WERI-Rb-1 (cell line): ENCODE results near the gene COX6A2.
A peak's percentile ranks its signal among the peaks of the same experiment; 100 is the strongest.

Source experiments
- DNase-seq: peaks from one replicate; pipeline ENCODE4 v3.0.0-alpha.2; 2020
- H3K27ac ChIP-seq: fragments of 250-450 bp; sonication (Bioruptor Pico); 2 replicates; pipeline ENCODE4 v1.5.1; 2020; ENCODE audit warnings: mild to moderate bottlenecking, moderate library complexity
- H3K27me3 ChIP-seq: fragments of 250-450 bp; sonication (Bioruptor Pico); 2 replicates; pipeline ENCODE4 v1.5.1; 2021; ENCODE audit warnings: mild to moderate bottlenecking, low read depth, moderate library complexity; ENCODE audit not compliant: insufficient read depth, severe bottlenecking
- H3K36me3 ChIP-seq: fragments of 250-450 bp; sonication (Bioruptor Pico); 2 replicates; pipeline ENCODE4 v1.5.1; 2020; ENCODE audit warnings: mild to moderate bottlenecking, moderate library complexity
- H3K4me3 ChIP-seq: 2 replicates; pipeline ENCODE4 v1.5.1; 2011; ENCODE audit warnings: low read depth, mild to moderate bottlenecking, control low read depth, low read length
- H3K9me3 ChIP-seq: fragments of 250-450 bp; sonication (Bioruptor Pico); 2 replicates; pipeline ENCODE4 v1.5.1; 2021; ENCODE audit warnings: mild to moderate bottlenecking, moderate library complexity; ENCODE audit not compliant: severe bottlenecking
- CTCF ChIP-seq: IDR thresholded peaks from 2 replicates; pipeline ENCODE4 v1.5.1; 2011; ENCODE audit warnings: low read depth, mild to moderate bottlenecking, control low read depth, inconsistent platforms, low read length

Gene COX6A2

GRCh38 chr16:31386157-31386984, 41.8 kb downstream of the COX6A2 start:
- peak; percentile 30 for DNase-seq
- Histone ChIP-seq H3K27me3 (peaks cover 31% of the 10 kb centered on the region), H3K9me3 (no peaks in the 10 kb centered on the region), H3K36me3 (no peaks in the 10 kb centered on the region), H3K4me3 (no peak overlapping the region), H3K27ac (no peak overlapping the region)
- no peak for TF ChIP-seq CTCF

DNA sequence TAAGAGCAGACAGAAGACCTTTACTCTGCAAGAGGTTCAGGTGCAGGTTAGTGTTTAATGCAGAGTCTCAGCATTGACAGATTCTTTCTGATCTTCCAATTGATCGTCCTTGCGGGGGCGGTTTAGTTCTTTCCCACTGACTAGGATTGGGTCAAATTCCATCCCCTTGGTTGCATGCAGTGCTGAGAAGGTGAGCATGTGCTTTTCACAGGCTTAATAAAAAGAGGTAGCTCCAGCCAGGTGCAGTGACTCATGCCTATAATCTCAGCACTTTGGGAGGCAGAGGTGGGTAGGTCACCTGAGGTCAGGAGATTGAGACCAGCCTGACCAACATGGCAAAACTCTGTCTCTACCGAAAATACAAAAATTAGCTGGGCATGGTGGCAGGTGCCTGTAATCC, 42.5 kb downstream of the COX6A2 start:
- TF ChIP-seq CTCF, result no peak
- Histone ChIP-seq H3K36me3 (no peaks in the 10 kb centered on the region), H3K27ac (no peak overlapping the region), H3K4me3 (no peak overlapping the region), H3K27me3 (peaks cover 33% of the 10 kb centered on the region), H3K9me3 (no peaks in the 10 kb centered on the region)
- DNase-seq, result no peak

DNA sequence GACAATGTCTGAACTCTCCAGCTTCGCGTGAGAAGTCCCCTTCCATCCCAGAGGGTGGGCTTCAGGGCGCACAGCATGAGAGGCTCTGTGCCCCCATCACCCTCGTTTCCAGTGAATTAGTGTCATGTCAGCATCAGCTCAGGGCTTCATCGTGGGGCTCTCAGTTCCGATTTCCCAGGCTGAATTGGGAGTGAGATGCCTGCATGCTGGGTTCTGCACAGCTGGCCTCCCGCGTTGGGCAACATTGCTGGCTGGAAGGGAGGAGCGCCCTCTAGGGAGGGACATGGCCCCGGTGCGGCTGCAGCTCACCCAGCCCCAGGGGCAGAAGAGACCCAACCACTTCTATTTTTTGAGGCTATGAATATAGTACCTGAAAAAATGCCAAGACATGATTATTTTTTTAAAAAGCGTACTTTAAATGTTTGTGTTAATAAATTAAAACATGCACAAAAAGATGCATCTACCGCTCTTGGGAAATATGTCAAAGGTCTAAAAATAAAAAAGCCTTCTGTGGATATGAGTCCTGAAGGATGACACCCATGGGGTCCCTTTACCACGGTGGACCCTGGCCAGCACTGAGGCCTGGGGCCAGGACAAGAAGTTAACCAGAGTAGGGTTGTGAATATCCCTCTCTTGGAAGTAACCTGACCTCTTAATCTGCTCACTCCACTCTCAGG, 45.5 kb downstream of the COX6A2 start:
- H3K27ac ChIP-seq, result no peak overlapping the region
- no peaks in the 10 kb centered on the region for H3K36me3 ChIP-seq
- TF ChIP-seq CTCF, result peak; percentile 92
- no peaks in the 10 kb centered on the region for H3K9me3 ChIP-seq
- peak; percentile 58 for DNase-seq
- peaks cover 41% of the 10 kb centered on the region for H3K27me3 ChIP-seq
- no peak overlapping the region for H3K4me3 ChIP-seq

DNA sequence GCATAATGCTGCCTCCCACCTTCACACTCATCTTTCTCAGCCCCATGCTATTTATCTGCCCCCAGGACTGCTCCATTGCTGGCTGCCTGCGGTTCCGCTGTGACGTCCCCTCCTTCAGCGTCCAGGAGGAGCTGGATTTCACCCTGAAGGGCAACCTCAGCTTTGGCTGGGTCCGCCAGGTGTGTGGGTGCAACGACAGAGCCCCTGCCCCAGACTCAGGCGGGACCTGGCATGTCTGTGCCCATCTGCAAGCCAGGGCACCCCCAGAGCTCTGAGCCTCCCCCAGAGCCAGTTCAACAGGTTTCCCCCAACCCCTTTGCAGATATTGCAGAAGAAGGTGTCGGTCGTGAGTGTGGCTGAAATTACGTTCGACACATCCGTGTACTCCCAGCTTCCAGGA, 48.0 kb downstream of the COX6A2 start:
- peaks cover 49% of the 10 kb centered on the region for H3K27me3 ChIP-seq
- H3K27ac ChIP-seq, result no peak overlapping the region
- peaks cover 4% of the 10 kb centered on the region for H3K9me3 ChIP-seq
- TF ChIP-seq CTCF, result no peak
- no peak for DNase-seq
- H3K4me3 ChIP-seq, result no peak overlapping the region
- H3K36me3 ChIP-seq, result no peaks in the 10 kb centered on the region
